Stimulated activated CD8-positive, alpha-beta memory T cell treated with anti-CD3 and anti-CD28 coated beads, Interleukin-7, amount 100 ng/mL, for 48 hours (primary cell): Measurements from ENCODE around the gene NKAIN2.
"Not testable (repeated sequence)": the region's sequence is repeated elsewhere in the genome, so short reads cannot be mapped to it uniquely, and the experiment has no call there.

Experiments used
- DNase-seq, 2 donors: peaks; one replicate each; pipeline ENCODE4 v3.0.0-alpha.2; 2020; ENCODE audit warnings: low read depth in 1 of 2; ENCODE audit errors: extremely low read depth in 1 of 2

NKAIN2 gene

GRCh38 chr6:124737804-124738203 is 934.1 kb downstream of the NKAIN2 start:
- DNase-seq: not testable (repeated sequence)

- DNase-seq: no peak
Measured at GRCh38 chr6:124738482-124738881, 934.8 kb downstream of the NKAIN2 start.

GRCh38 chr6:124741341-124741740 is 937.7 kb downstream of the NKAIN2 start:
- no peak for DNase-seq

- no peak for DNase-seq
Measured at GRCh38 chr6:124742971-124743370, 939.3 kb downstream of the NKAIN2 start.

- DNase-seq: no peak
Measured at GRCh38 chr6:124743420-124743819, 939.8 kb downstream of the NKAIN2 start.

GRCh38 chr6:124747349-124747748 is 943.7 kb downstream of the NKAIN2 start:
- no peak for DNase-seq

GRCh38 chr6:124748778-124749177 is 945.1 kb downstream of the NKAIN2 start:
- no peak for DNase-seq

- no peak for DNase-seq
Measured at GRCh38 chr6:124753001-124753400, 949.3 kb downstream of the NKAIN2 start.

GRCh38 chr6:124753562-124754105 is 950.0 kb downstream of the NKAIN2 start:
- DNase-seq: no peak

GRCh38 chr6:124755321-124755720 is 951.7 kb downstream of the NKAIN2 start:
- DNase-seq: no peak

- no peak for DNase-seq
Measured at GRCh38 chr6:124757560-124757959, 953.9 kb downstream of the NKAIN2 start.

- no peak for DNase-seq
Measured at GRCh38 chr6:124758663-124759062, 955.0 kb downstream of the NKAIN2 start.

GRCh38 chr6:124765280-124765679 is 961.6 kb downstream of the NKAIN2 start:
- DNase-seq: no peak

GRCh38 chr6:124768224-124768623 is 964.6 kb downstream of the NKAIN2 start:
- no peak for DNase-seq

- no peak for DNase-seq
Measured at GRCh38 chr6:124769811-124770544, 966.3 kb downstream of the NKAIN2 start.

GRCh38 chr6:124770784-124771183 is 967.1 kb downstream of the NKAIN2 start:
- no peak for DNase-seq

GRCh38 chr6:124772733-124773319 is 969.2 kb downstream of the NKAIN2 start:
- DNase-seq: no peak

- no peak for DNase-seq
Measured at GRCh38 chr6:124775121-124775520, 971.5 kb downstream of the NKAIN2 start.

- DNase-seq: no peak
Measured at GRCh38 chr6:124777863-124778262, 974.2 kb downstream of the NKAIN2 start.

GRCh38 chr6:124780623-124781022 is 977.0 kb downstream of the NKAIN2 start:
- DNase-seq: no peak

- DNase-seq: no peak
Measured at GRCh38 chr6:124783344-124783743, 979.7 kb downstream of the NKAIN2 start.

GRCh38 chr6:124791156-124791555 is 987.5 kb downstream of the NKAIN2 start:
- no peak for DNase-seq
